Ramos (cell line): ENCODE results near the gene NOXA1.

ENCODE experiments used
- in situ Hi-C: fragments of 300-500 bp; cut with MboI; formaldehyde crosslinking; loops from one replicate; pipeline ENCODE4 v1.14.3; 2022; ENCODE audit warnings: low sequenced_read_pairs; ENCODE audit not compliant: unreplicated experiment

Gene NOXA1

DNA sequence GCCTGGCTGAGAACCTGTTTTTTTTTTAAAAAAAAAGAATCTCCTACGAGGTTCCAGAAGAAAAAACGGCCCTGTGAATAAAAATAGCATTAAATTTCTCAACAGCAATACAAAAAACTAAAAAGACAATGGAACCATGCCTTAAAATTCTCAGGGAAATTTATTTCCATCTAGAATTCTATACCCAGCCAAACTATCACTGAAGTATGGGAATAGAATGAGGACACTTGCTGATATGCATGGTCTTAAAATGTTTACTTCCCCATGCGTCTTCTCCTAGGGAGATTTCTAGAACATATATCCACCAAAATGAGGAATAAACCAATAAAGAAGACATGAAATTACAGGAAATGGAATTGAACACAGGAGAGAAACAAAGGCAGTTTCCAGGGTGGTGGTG is 52.5 kb downstream of the NOXA1 start:
- in situ Hi-C loops = no loop called here

DNA sequence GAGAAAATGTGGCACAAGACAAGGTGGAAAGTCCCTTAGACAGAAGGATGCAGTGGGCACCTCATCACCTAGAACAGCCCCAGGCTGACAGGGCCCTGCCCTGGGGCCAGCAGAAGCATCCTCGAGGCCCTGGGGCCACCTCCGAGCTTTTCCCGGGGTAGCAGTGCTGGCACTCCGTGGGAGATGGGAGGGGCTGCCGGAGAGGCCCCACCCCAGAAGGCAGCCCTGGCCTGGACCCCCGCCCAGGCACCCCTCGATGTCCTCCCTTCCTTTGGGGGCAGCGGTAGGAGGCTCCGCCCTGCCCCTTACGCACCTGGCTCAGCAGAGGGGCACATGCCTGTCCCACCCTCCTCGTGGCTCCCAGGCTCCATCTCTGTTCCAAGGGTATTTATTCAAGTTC is 53.7 kb downstream of the NOXA1 start:
- in situ Hi-C loops = no loop called here

DNA sequence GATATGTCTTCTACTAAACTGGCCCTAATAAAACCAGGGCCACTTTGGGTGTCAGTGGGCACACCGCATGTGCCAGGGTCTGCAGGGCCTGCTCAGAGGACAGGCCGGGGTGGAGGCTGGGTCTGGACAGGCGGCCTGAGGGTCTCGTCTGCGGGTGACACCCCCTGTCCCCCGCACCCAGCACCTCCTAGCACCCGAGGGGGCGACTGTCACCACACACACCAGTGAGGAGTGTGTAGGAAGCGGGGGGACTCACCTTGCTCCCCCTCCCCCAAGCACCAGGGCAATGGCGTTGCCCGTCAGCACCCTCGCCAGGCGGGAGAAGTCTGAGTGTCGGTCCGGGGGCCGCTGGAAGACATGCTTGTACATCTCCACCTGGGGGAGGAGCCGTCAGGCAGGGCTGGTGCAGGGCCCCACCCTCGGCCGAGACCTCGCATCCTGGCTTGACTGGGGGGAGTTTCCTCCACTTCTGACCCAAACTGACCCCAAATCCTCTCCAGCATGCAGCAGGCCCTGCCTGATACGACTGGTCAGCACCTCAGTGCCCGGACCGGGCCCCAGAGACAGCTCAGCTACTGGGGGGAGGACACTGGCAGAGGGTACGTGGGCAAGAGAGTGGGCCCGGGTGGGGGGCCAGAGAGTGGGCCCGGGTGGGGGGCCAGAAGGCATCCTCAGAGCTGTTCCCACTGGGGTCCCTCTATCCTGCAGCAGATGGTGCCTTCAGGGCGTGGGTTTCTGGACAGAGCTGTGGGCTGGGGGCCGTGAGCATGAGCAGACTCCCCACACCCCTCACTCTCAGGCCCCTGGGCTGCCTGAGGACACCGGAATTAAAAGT is 54.8 kb downstream of the NOXA1 start:
- in situ Hi-C loops = no loop called here

DNA sequence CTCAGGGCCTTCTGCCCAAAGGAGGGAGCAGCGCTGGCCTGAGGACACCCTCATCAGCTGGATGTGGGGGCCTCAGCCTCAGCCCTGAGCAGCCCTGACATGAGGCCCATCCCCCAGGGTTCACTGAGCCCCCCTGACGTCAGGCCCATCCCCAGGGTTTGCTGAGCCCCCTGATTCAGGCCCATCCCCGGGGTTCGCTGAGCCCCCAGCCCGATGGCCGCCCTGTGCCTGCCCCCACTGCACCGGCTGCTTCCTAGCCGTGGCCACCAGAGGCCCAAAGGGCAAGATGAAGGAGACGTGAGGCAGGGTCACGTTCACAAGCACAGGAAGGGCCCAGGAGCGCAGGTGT is 55.4 kb downstream of the NOXA1 start:
- in situ Hi-C loops = no loop called here

DNA sequence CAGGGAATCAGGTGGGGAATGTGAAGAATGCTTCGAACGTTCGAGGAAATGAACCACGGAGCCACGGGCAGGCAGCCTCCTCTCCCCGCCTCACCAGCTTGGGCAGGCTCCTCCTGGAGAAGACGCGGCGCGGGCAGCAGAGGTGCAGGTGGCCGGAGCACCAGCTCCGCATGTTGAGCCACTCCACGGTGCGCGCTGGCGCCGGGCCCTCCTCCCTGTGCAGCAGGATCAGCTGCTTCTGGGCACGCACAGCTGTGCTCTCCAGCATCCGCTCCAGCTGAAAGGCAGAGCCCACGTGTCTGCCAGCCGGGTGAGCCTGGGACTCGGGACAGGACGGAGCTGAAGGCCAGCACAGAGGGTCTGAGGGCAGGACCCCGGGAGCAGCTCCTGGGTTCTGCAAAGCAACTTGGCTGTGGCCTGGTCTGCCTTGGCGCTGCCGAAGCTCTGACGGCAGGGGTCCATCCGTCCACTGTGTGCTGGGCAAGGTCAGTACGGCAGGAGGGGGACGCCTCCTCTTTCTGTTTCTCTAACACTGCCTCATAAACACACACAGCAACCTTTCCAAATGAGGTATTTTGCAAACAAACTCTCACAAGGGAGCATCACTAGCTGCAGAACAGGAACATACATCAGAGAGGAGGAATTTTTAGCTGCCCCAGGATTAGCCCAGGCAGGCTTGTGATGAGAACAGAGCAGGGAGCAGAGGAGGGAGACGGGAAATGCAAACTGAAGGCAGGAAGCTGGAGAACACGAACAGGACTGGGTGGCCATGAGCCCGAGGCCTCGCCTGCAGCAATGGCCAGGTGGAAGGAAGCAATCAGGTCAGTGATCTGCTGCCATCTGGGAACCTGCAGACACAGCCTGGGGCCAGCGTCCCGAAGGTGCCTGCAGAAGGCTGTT is 56.0 kb downstream of the NOXA1 start:
- in situ Hi-C loops = no loop called here

DNA sequence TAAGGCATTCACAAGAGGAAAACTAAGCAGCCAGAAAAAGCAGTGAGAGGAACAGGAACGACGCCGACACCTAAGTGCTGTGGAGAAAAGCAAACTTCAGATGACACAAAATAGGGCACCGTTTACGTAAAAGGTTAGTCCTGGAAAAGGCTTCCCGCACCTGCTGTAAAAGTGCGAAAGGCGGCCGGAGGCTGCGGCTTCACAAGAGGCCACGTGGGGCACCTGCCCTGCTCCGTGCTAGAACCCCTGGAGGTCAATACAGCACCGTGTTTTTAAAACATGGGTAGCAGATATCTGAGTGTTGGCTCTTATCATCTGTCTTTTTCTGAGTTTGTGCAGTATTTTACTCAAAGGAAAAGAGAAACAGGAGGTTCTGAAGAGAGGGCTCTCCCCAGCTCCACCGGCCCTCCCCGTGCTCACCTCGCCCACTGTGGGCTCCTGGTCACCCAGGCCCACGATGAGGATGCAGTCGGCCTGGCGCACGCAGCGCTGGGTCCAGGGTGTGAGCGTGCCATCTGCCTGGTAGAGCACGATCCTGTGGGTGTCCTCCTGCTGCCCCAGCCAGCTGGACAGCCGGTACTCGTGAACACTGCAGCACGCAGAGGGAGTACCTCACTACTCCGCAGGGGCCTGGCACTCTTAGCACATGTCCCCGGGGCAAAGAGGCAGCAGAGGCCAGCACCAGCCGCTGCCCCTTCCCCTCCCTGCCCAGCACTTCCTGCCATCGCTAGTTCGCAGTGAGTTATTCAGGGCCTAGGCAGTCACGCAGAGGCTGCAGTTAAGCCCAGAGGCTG is 56.9 kb downstream of the NOXA1 start:
- in situ Hi-C loops = no loop called here

DNA sequence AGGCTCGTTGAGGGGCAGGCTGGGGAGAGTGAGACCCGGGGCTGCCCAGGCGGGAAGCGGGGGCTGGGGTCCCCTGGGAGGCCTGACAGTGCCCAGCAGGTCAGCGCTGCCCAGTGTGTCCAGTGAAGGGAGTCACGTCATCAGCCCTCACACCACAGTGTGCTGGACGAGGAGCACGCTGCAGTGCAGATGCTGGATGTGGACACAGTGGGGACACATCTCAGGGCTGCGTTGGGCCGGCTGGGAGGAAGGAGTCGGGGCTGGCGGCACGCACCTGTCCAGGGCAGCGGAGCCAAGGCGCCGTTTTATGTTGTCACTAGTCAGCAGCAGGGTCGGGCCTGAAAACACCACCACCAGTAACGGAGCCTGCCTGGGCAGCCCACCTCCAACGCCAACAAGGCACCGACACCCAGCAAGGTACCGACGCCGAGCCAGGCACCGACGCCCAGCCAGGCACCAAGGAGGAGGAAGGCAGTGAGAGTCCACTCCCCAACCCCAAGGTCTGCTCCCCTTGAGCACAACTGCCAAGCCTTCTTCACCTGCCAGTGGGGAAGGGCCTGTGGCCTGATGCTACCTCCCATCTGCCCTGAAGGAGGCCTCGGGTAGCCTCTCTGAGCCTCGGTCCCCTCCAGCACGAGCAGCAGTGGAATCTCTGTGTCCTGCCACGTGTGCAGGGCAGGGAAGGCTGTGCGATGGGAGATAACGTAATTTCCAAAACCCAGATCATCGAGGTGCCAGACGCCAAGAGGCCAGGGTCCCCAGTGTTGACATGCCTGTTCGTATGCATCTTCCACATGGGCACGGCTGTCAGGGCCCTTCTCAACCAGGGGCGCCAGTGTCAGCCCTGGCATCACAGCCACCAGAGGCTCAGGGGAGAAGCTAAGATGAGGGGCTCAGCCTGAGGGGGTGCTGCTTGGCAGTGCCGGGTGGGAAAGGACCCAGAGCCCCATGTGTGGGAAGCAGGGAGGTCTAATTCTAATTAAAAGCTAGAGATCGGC is 57.8 kb downstream of the NOXA1 start:
- in situ Hi-C loops = no loop called here

DNA sequence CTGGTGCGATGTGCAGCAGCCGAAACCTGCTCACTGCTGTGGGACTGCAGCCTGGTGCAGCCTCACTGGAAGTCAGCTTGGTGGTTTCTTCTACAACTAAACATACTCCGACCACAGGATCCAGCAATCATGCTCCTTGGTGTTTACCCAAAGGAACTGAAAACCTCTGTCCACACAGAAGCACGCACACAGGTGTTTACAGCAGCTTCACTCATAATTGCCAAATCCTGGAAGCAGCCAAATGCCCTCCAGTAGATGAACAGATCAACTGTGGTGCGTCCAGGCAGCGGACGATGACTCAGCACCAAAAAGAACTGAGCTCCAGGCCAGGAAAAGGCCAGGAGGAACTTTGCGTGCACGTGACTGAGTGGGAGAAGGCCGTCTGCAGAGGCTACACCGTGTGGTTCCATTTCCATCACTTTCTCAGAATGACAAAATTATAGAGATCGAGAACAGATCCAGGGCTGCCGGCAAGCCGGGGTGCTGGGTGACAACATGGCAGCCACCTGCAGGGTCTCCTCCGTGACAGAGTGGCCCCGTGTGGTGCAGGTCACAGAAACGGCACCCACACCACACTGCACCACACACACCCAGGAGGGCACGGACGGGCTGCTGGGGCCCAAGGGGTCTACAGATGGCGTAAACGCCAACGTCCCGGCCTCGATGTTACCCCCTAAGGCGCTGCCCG is 59.0 kb downstream of the NOXA1 start:
- in situ Hi-C loops = no loop called here
